ENCODE results near the gene CCDC34. TPM values are rescaled to one million over a fixed set of nuclear protein-coding genes. Genes with fewer than 3 reads are reported as not detected.
"Not testable (repeated sequence)": the region's sequence is repeated elsewhere in the genome, so short reads cannot be mapped to it uniquely, and the experiment has no call there.

Gene CCDC34
- total RNA-seq, 1 donor from 2014 or later = 30.6 TPM

GRCh38 chr11:27339941-27340340 lies 23.1 kb downstream of the CCDC34 start:
- peaks cover 33% of the 10 kb centered on the region for H3K36me3 Mint-ChIP-seq

GRCh38 chr11:27334764-27335163 lies 28.3 kb downstream of the CCDC34 start:
- not testable (repeated sequence) for H3K4me3 ChIP-seq, H3K27ac Mint-ChIP-seq
- H3K36me3 Mint-ChIP-seq = peaks cover 29% of the 10 kb centered on the region

More at GRCh38 chr11:27339941-27340340, 23.1 kb downstream of the CCDC34 start:
- H3K27ac Mint-ChIP-seq = no peak overlapping the region
- H3K36me3 ChIP-seq = peaks cover 16% of the 10 kb centered on the region
- no peaks in the 10 kb centered on the region for H3K9me3 Mint-ChIP-seq
- H3K4me1 Mint-ChIP-seq = no peaks in the 10 kb centered on the region
- no peak overlapping the region for H3K4me3 Mint-ChIP-seq
- peaks cover 9% of the 10 kb centered on the region for H3F3A ChIP-seq (ENCODE audit: low read depth)
- no peak overlapping the region for H3K4me3 ChIP-seq
- H4K20me1 ChIP-seq (ENCODE audit: low read depth) = no peaks in the 10 kb centered on the region
- no peaks in the 10 kb centered on the region for H3K79me2 ChIP-seq (ENCODE audit: low read depth)
- no peak for DNase-seq (ENCODE audit: low spot score)
- no peaks in the 10 kb centered on the region for H3K4me1 ChIP-seq
- no peak overlapping the region for H3K27ac ChIP-seq
- no peaks in the 10 kb centered on the region for H3K27me3 Mint-ChIP-seq (ENCODE audit: insufficient read depth, low read depth)
- no peak overlapping the region for H2AFZ ChIP-seq (replicated peaks)
- H3K4me2 ChIP-seq = no peak overlapping the region
- H3K27me3 ChIP-seq = no peaks in the 10 kb centered on the region
- no peak overlapping the region for H3K9ac ChIP-seq
- no peaks in the 10 kb centered on the region for H3K9me3 ChIP-seq (ENCODE audit: low read depth)
- TF ChIP-seq EZH2phosphoT487 (IDR thresholded peaks at IDR 0.05) (no peak), CTCF (IDR thresholded peaks at IDR 0.05) (no peak), EZH2 (IDR thresholded peaks at IDR 0.05) (no peak)

GRCh38 chr11:27331981-27332380 lies 31.0 kb downstream of the CCDC34 start:
- Mint-ChIP-seq H3K9me3 (no peaks in the 10 kb centered on the region), H3K27ac (no peak overlapping the region), H3K36me3 (peaks cover 26% of the 10 kb centered on the region), H3K27me3 (ENCODE audit: insufficient read depth, low read depth) (no peaks in the 10 kb centered on the region), H3K4me1 (no peaks in the 10 kb centered on the region), H3K4me3 (no peak overlapping the region)
- Histone ChIP-seq H4K20me1 (ENCODE audit: low read depth) (no peaks in the 10 kb centered on the region), H3K4me3 (no peak overlapping the region), H3K4me1 (peaks cover 10% of the 10 kb centered on the region), H3K27me3 (no peaks in the 10 kb centered on the region), H3K9ac (no peak overlapping the region), H3K4me2 (no peak overlapping the region), H2AFZ (replicated peaks) (no peak overlapping the region), H3K36me3 (no peaks in the 10 kb centered on the region), H3K27ac (no peak overlapping the region), H3K9me3 (ENCODE audit: low read depth) (no peaks in the 10 kb centered on the region), H3K79me2 (ENCODE audit: low read depth) (no peaks in the 10 kb centered on the region), H3F3A (ENCODE audit: low read depth) (no peaks in the 10 kb centered on the region)
- DNase-seq (ENCODE audit: low spot score) = no peak
- TF ChIP-seq EZH2 (IDR thresholded peaks at IDR 0.05) (no peak), CTCF (IDR thresholded peaks at IDR 0.05) (no peak), EZH2phosphoT487 (IDR thresholded peaks at IDR 0.05) (no peak)

More at GRCh38 chr11:27334764-27335163, 28.3 kb downstream of the CCDC34 start:
- H3K4me1 Mint-ChIP-seq; H3F3A ChIP-seq (ENCODE audit: low read depth); H3K9me3 ChIP-seq (ENCODE audit: low read depth); H3K4me2 ChIP-seq; H3K36me3 ChIP-seq; H4K20me1 ChIP-seq (ENCODE audit: low read depth); H3K27me3 ChIP-seq; H3K9me3 Mint-ChIP-seq; H3K79me2 ChIP-seq (ENCODE audit: low read depth); H3K27me3 Mint-ChIP-seq (ENCODE audit: insufficient read depth, low read depth); H3K27ac ChIP-seq; H3K9ac ChIP-seq; DNase-seq (ENCODE audit: low spot score); H2AFZ ChIP-seq (replicated peaks); H3K4me3 Mint-ChIP-seq; H3K4me1 ChIP-seq: not testable (repeated sequence)

GRCh38 chr11:27330633-27331270 lies 32.3 kb downstream of the CCDC34 start:
- Mint-ChIP-seq H3K4me1 (no peaks in the 10 kb centered on the region), H3K4me3 (no peak overlapping the region), H3K36me3 (peaks cover 21% of the 10 kb centered on the region), H3K27me3 (ENCODE audit: insufficient read depth, low read depth) (no peaks in the 10 kb centered on the region), H3K9me3 (peaks cover 5% of the 10 kb centered on the region), H3K27ac (no peak overlapping the region)
- no peak for DNase-seq (ENCODE audit: low spot score)
- no peaks in the 10 kb centered on the region for H3K27me3 ChIP-seq
- no peak overlapping the region for H3K4me2 ChIP-seq
- H3K79me2 ChIP-seq (ENCODE audit: low read depth) = no peaks in the 10 kb centered on the region
- no peak for TF ChIP-seq CTCF (IDR thresholded peaks at IDR 0.05)
- TF ChIP-seq EZH2 (IDR thresholded peaks at IDR 0.05) = no peak
- no peak for TF ChIP-seq EZH2phosphoT487 (IDR thresholded peaks at IDR 0.05)
- no peak overlapping the region for H3K9ac ChIP-seq
- no peak overlapping the region for H2AFZ ChIP-seq (replicated peaks)
- peak overlapping the region; percentile 25 for H3K27ac ChIP-seq
- H3F3A ChIP-seq (ENCODE audit: low read depth) = no peaks in the 10 kb centered on the region
- no peak overlapping the region for H3K4me3 ChIP-seq
- no peaks in the 10 kb centered on the region for H4K20me1 ChIP-seq (ENCODE audit: low read depth)
- H3K36me3 ChIP-seq = no peaks in the 10 kb centered on the region
- peaks cover 10% of the 10 kb centered on the region for H3K4me1 ChIP-seq
- H3K9me3 ChIP-seq (ENCODE audit: low read depth) = no peaks in the 10 kb centered on the region

Data from neural progenitor cell (in vitro differentiated cells).